Fibroblast of lung (primary cell): ENCODE measurements around the gene HDLBP. TPM values are rescaled to one million over a fixed set of nuclear protein-coding genes. Genes with fewer than 3 reads are reported as not detected.

Source experiments
- DNase-seq, 2 donors: peaks; one replicate each; pipeline versions ENCODE4 v3.0.0 to v3.0.0-alpha.2; 2010; ENCODE audit warnings: low read depth in 2 of 2
- H2AFZ ChIP-seq: 2 replicates; pipeline ENCODE4 v1.5.1; 2012; ENCODE audit warnings: low read length, control low read depth, inconsistent platforms
- H3K27ac ChIP-seq: 2 replicates; pipeline ENCODE4 v1.5.1; 2011; ENCODE audit warnings: low read length, control low read depth; ENCODE audit not compliant: insufficient read depth
- H3K27me3 ChIP-seq: 2 replicates; pipeline ENCODE4 v1.5.1; 2011; ENCODE audit warnings: mild to moderate bottlenecking, low read length; ENCODE audit not compliant: control insufficient read depth, insufficient read depth
- H3K36me3 ChIP-seq: 2 replicates; pipeline ENCODE4 v1.5.1; 2011; ENCODE audit warnings: low read length; ENCODE audit not compliant: control insufficient read depth, insufficient read depth
- H3K4me1 ChIP-seq: 2 replicates; pipeline ENCODE4 v1.5.1; 2011; ENCODE audit warnings: low read length; ENCODE audit not compliant: control insufficient read depth, insufficient read depth; ENCODE audit errors: extremely low read depth
- H3K4me2 ChIP-seq: 2 replicates; pipeline ENCODE4 v1.5.1; 2011; ENCODE audit warnings: low read length, control low read depth; ENCODE audit not compliant: insufficient read depth; ENCODE audit errors: extremely low read depth
- H3K4me3 ChIP-seq, 4 experiments: fragments of 200-600 bp in 1 of 4; sonication (generic) in 1 of 4; replicated peaks in 1 of 4; 2 replicates each; pipeline ENCODE4 v1.5.1; 2011 to 2016; ENCODE audit warnings: low read length in 4 of 4, low read depth in 3 of 4, mild to moderate bottlenecking in 3 of 4, control low read depth in 2 of 4, inconsistent platforms in 1 of 4, mixed read lengths in 1 of 4; ENCODE audit not compliant: insufficient read depth in 1 of 4; ENCODE audit errors: control extremely low read depth in 1 of 4
- H3K79me2 ChIP-seq: 2 replicates; pipeline ENCODE4 v1.5.1; 2012; ENCODE audit warnings: mild to moderate bottlenecking, low read length, inconsistent platforms; ENCODE audit not compliant: control insufficient read depth, insufficient read depth
- H3K9ac ChIP-seq: 2 replicates; pipeline ENCODE4 v1.5.1; 2011; ENCODE audit warnings: mild to moderate bottlenecking, low read length, control low read depth; ENCODE audit not compliant: insufficient read depth
- H3K9me3 ChIP-seq: 2 replicates; pipeline ENCODE4 v1.5.1; 2012; ENCODE audit warnings: low read depth, low read length; ENCODE audit not compliant: control insufficient read depth, insufficient read depth
- H4K20me1 ChIP-seq: 2 replicates; pipeline ENCODE4 v1.5.1; 2011; ENCODE audit warnings: low read length; ENCODE audit not compliant: control insufficient read depth, insufficient read depth; ENCODE audit errors: extremely low read depth
- EZH2 ChIP-seq: IDR thresholded peaks from 2 replicates; pipeline ENCODE4 v1.5.1; 2012; ENCODE audit warnings: low read length, control low read depth, mild to moderate bottlenecking; ENCODE audit errors: missing control alignments
- polyA plus RNA-seq, 2 donors: library from polyadenylated mRNA; depleted of rRNA in 1 of 2; stranded (reverse) in 1 of 2; unstranded in 1 of 2; fragments of >200 nt; gene quantifications; 2 replicates each; pipeline ENCODE4 v1.2.1, GENCODE V29; 2011 to 2012; ENCODE audit warnings: missing spikeins in 1 of 2
- total RNA-seq: library from RNA; depleted of rRNA; stranded (reverse); fragments of >200 nt; gene quantifications from 2 replicates; pipeline ENCODE4 v1.2.1, GENCODE V29; 2014
- TF ChIP-seq, protein P1 (sequence below), 2 donors: IDR thresholded peaks in 1 of 2; conservative IDR thresholded peaks in 1 of 2; 1 replicate in 1 of 2; 2 replicates in 1 of 2; pipeline ENCODE4 v1.5.1; 2011 to 2012; ENCODE audit warnings: low read length in 2 of 2, control low read depth in 1 of 2, inconsistent platforms in 1 of 2, low read depth in 1 of 2, mild to moderate bottlenecking in 1 of 2

The HDLBP gene
- total and polyA plus RNA-seq, 2 donors (not counting 1 experiment from before 2014, with no cell fraction given), result 626 to 1,354 TPM

DNA sequence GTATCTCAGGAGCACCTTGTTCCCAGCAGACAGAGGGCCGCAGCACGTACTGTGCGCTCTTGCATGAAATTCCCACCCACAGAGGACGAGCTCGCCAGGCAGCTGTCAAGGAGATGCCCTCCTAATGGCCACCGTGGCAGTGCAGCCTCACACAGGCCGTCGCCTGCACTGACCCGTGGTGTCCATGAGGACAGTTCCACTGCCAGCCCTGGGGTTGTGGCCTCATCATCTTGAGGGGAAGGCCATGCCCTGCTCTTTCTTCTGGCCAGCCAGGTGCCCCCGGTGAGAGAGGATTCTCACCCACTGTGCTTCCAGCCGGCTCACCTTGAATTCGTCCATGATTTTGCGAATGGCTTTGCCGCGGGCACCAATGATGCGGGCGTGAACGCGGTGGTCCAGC lies 85.0 kb downstream of the HDLBP start:
- Histone ChIP-seq H3K4me3 (no peak overlapping the region), H3K27me3 (no peaks in the 10 kb centered on the region), H3K4me2 (no peak overlapping the region), H3K36me3 (peaks cover 70% of the 10 kb centered on the region), H3K79me2 (peaks cover 5% of the 10 kb centered on the region), H4K20me1 (no peaks in the 10 kb centered on the region), H3K9ac (no peak overlapping the region), H3K9me3 (no peaks in the 10 kb centered on the region), H3K27ac (no peak overlapping the region), H2AFZ (no peak overlapping the region), H3K4me1 (no peaks in the 10 kb centered on the region)
- TF ChIP-seq, protein P1, sequence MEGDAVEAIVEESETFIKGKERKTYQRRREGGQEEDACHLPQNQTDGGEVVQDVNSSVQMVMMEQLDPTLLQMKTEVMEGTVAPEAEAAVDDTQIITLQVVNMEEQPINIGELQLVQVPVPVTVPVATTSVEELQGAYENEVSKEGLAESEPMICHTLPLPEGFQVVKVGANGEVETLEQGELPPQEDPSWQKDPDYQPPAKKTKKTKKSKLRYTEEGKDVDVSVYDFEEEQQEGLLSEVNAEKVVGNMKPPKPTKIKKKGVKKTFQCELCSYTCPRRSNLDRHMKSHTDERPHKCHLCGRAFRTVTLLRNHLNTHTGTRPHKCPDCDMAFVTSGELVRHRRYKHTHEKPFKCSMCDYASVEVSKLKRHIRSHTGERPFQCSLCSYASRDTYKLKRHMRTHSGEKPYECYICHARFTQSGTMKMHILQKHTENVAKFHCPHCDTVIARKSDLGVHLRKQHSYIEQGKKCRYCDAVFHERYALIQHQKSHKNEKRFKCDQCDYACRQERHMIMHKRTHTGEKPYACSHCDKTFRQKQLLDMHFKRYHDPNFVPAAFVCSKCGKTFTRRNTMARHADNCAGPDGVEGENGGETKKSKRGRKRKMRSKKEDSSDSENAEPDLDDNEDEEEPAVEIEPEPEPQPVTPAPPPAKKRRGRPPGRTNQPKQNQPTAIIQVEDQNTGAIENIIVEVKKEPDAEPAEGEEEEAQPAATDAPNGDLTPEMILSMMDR (conservative IDR thresholded peaks at IDR 0.05 in 1 of 2, IDR thresholded peaks at IDR 0.05 in 1 of 2; ENCODE audit: low read depth in 1 of 2, low read length in 2 of 2), result no peak
- TF ChIP-seq EZH2, result no peak
- no peak for DNase-seq

DNA sequence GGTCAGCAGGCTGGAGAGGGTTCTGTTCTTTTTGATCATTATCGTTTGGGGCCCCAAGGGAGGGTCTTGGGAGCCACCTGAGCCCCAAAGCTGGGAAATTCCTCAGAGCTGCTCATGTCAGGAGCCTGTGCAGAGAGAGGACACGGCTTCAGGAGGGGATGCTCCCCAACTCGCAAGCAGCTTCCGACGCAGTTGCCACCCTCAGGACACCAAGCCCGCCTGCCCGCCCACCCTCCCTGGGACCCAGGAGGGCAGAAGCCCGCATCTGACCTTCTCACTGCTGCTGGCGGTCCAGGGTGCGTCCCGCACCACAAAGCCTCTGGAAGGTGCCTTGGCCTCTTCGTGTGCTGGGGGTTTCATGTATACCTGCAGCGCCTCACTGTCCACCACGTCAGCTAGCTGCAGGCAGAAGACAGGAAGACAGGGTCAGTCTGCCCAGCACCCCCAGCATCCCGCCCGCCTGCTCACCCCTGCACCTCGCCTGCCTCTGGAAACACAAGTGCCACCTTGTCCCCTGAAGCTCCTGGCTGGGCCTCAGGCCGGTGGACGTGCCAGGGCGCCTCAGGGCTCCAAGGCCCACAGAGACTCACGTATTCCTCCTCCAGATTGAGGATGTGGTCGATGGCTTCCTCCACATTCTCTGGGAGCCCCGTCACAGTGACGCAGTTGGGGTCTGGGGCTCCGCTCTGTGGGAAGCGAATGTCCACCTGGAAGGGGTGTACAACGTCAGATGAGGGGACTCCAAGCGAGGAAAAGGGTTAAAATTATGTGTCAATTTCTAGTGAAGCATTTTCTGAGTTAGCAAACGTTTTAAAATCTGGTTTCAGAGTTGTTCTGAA lies 85.7 kb downstream of the HDLBP start:
- Histone ChIP-seq H3K9ac (no peak overlapping the region), H4K20me1 (no peaks in the 10 kb centered on the region), H3K27ac (no peak overlapping the region), H3K4me2 (no peak overlapping the region), H3K4me1 (no peaks in the 10 kb centered on the region), H3K27me3 (no peaks in the 10 kb centered on the region), H3K79me2 (peaks cover 3% of the 10 kb centered on the region), H3K36me3 (peaks cover 65% of the 10 kb centered on the region), H3K4me3 (no peak overlapping the region), H2AFZ (no peak overlapping the region), H3K9me3 (no peaks in the 10 kb centered on the region)
- DNase-seq, result no peak
- TF ChIP-seq, protein P1 (conservative IDR thresholded peaks at IDR 0.05 in 1 of 2, IDR thresholded peaks at IDR 0.05 in 1 of 2; ENCODE audit: low read depth in 1 of 2, low read length in 2 of 2), result no peak
- TF ChIP-seq EZH2, result no peak

DNA sequence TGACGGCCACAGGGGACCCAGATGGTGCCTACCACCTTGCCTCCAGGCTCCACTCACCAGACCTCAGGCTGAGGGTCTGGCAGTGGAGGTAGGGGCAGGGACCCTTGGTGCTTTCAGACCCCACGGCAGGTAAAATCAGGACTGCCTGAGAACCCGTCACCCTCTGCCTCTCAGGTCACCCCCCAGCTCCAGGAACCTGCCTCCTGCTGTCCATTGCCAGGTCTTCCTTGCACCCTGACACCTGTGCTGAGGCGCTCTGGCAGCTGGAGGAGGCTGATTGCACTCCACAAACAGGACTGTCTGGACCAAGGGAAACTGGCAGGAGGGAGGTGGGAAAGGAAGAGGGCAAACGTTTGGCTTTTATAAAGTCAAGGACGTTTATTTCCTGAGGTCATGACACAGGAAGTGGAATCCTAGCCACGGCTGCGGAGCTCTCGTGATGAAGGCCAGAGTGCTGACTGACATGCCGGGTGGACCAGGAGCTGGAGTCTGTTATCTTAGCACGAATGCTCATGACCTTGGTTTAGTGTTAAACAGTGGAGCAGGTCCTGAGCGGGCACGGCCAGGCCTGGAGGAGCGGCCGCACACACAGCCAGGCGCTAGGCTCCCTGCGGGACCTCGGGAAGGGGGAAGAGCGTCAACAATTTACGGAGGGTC lies 86.5 kb downstream of the HDLBP start:
- TF ChIP-seq, protein P1 (conservative IDR thresholded peaks at IDR 0.05 in 1 of 2, IDR thresholded peaks at IDR 0.05 in 1 of 2; ENCODE audit: low read depth in 1 of 2, low read length in 2 of 2), result no peak
- no peak for TF ChIP-seq EZH2
- no peaks in the 10 kb centered on the region for H3K9me3 ChIP-seq
- H2AFZ ChIP-seq, result no peak overlapping the region
- no peak for DNase-seq
- no peaks in the 10 kb centered on the region for H4K20me1 ChIP-seq
- peaks cover 8% of the 10 kb centered on the region for H3K4me1 ChIP-seq
- H3K9ac ChIP-seq, result no peak overlapping the region
- H3K4me3 ChIP-seq, result no peak overlapping the region
- H3K27me3 ChIP-seq, result no peaks in the 10 kb centered on the region
- peaks cover 3% of the 10 kb centered on the region for H3K79me2 ChIP-seq
- peaks cover 59% of the 10 kb centered on the region for H3K36me3 ChIP-seq
- H3K27ac ChIP-seq, result no peak overlapping the region
- no peak overlapping the region for H3K4me2 ChIP-seq
